ENCODE results near the gene RAB43. TPM values are rescaled to one million over a fixed set of nuclear protein-coding genes. Genes with fewer than 3 reads are reported as not detected.

The RAB43 gene
- total RNA-seq, 1 donor from 2014 or later, result 34.5 TPM

- H3K79me2 ChIP-seq (ENCODE audit: insufficient read depth, low read length), result no peaks in the 10 kb centered on the region
- H3K36me3 ChIP-seq (ENCODE audit: insufficient read depth, low read length), result peaks cover 24% of the 10 kb centered on the region
- H3K9me3 ChIP-seq (ENCODE audit: insufficient read depth, low read depth, low read length), result no peaks in the 10 kb centered on the region
- Mint-ChIP-seq H3K36me3 (ENCODE audit: low read depth, unreplicated experiment) (peaks cover 14% of the 10 kb centered on the region), H3K4me1 (ENCODE audit: low read depth, unreplicated experiment) (no peaks in the 10 kb centered on the region), H3K27me3 (ENCODE audit: low read depth, unreplicated experiment) (no peaks in the 10 kb centered on the region), H3K27ac (ENCODE audit: unreplicated experiment) (no peak overlapping the region), H3K9me3 (ENCODE audit: unreplicated experiment) (no peaks in the 10 kb centered on the region), H3K4me3 (ENCODE audit: unreplicated experiment) (no peak overlapping the region)
- H3K9ac ChIP-seq (ENCODE audit: low read length), result no peak overlapping the region
- no peak overlapping the region for H3K4me3 ChIP-seq (ENCODE audit: insufficient read depth, low read depth, low read length)
- no peak overlapping the region for H3K27ac ChIP-seq (ENCODE audit: low read depth, low read length)
- DNase-seq (ENCODE audit: low read depth), result no peak
- no peaks in the 10 kb centered on the region for H3K4me1 ChIP-seq (ENCODE audit: insufficient read depth, low read length)
- H3K27me3 ChIP-seq (ENCODE audit: insufficient read depth, low read length), result no peaks in the 10 kb centered on the region
- H2AFZ ChIP-seq (ENCODE audit: low read depth, low read length), result no peak overlapping the region
- TF ChIP-seq EZH2 (IDR thresholded peaks at IDR 0.05; ENCODE audit: insufficient read depth, low read length) (no peak), CTCF (IDR thresholded peaks at IDR 0.05; ENCODE audit: insufficient read depth, low read depth, low read length) (no peak)
- no peak overlapping the region for H3K4me2 ChIP-seq (ENCODE audit: low read length)
- no peaks in the 10 kb centered on the region for H4K20me1 ChIP-seq (ENCODE audit: insufficient read depth, low read length)
- no peak for FAIRE-seq
These were observed 7.0 kb upstream of the RAB43 start for GRCh38 chr3:129128357-129129155.

GRCh38 chr3:129126726-129127280 is 5.2 kb upstream of the RAB43 start:
- no peak overlapping the region for H3K4me2 ChIP-seq (ENCODE audit: low read length)
- H3K36me3 ChIP-seq (ENCODE audit: insufficient read depth, low read length), result peaks cover 14% of the 10 kb centered on the region
- no peaks in the 10 kb centered on the region for H3K79me2 ChIP-seq (ENCODE audit: insufficient read depth, low read length)
- H3K4me1 ChIP-seq (ENCODE audit: insufficient read depth, low read length), result no peaks in the 10 kb centered on the region
- H3K27me3 ChIP-seq (ENCODE audit: insufficient read depth, low read length), result no peaks in the 10 kb centered on the region
- DNase-seq (ENCODE audit: low read depth), result no peak
- H3K9me3 ChIP-seq (ENCODE audit: insufficient read depth, low read depth, low read length), result no peaks in the 10 kb centered on the region
- Mint-ChIP-seq H3K36me3 (ENCODE audit: low read depth, unreplicated experiment) (peaks cover 9% of the 10 kb centered on the region), H3K27me3 (ENCODE audit: low read depth, unreplicated experiment) (no peaks in the 10 kb centered on the region), H3K4me3 (ENCODE audit: unreplicated experiment) (no peak overlapping the region), H3K27ac (ENCODE audit: unreplicated experiment) (no peak overlapping the region), H3K4me1 (ENCODE audit: low read depth, unreplicated experiment) (peaks cover 2% of the 10 kb centered on the region), H3K9me3 (ENCODE audit: unreplicated experiment) (no peaks in the 10 kb centered on the region)
- no peak for FAIRE-seq
- no peak overlapping the region for H3K4me3 ChIP-seq (ENCODE audit: insufficient read depth, low read depth, low read length)
- no peak overlapping the region for H2AFZ ChIP-seq (ENCODE audit: low read depth, low read length)
- no peak overlapping the region for H3K9ac ChIP-seq (ENCODE audit: low read length)
- no peak overlapping the region for H3K27ac ChIP-seq (ENCODE audit: low read depth, low read length)
- TF ChIP-seq EZH2 (IDR thresholded peaks at IDR 0.05; ENCODE audit: insufficient read depth, low read length), result no peak
- no peak for TF ChIP-seq CTCF (IDR thresholded peaks at IDR 0.05; ENCODE audit: insufficient read depth, low read depth, low read length)
- no peaks in the 10 kb centered on the region for H4K20me1 ChIP-seq (ENCODE audit: insufficient read depth, low read length)

Measured in astrocyte (in vitro differentiated cells and primary cell).